GM23338 (cell line): Measurements from ENCODE around the gene SPATA2L.

ENCODE experiments used
- CREB1 ChIP-seq: fragments of 250-450 bp; sonication (Bioruptor Pico); IDR thresholded peaks from 2 replicates; pipeline ENCODE4 v1.5.0; 2020; ENCODE audit warnings: low read depth, mild to moderate bottlenecking, moderate library complexity
- CTCF ChIP-seq, 2 experiments: fragments of 200-600 bp in 1 of 2; sonication (generic) in 1 of 2; conservative IDR thresholded peaks; 2 replicates each; pipeline versions ENCODE4 v1.5.1 to v1.6.1; 2016 to 2017; ENCODE audit warnings: antibody characterized with exemption in 2 of 2, low read depth in 2 of 2, mild to moderate bottlenecking in 2 of 2, moderate library complexity in 1 of 2
- EZH2 ChIP-seq: fragments of 200-600 bp; sonication (generic); IDR thresholded peaks from one replicate; pipeline ENCODE4 v1.8.0; 2017; ENCODE audit warnings: antibody characterized with exemption, mild to moderate bottlenecking, low read depth; ENCODE audit not compliant: unreplicated experiment
- EZH2phosphoT487 ChIP-seq: fragments of 200-600 bp; sonication (generic); IDR thresholded peaks from one replicate; pipeline ENCODE4 v1.8.1; 2018; ENCODE audit warnings: antibody characterized with exemption; ENCODE audit not compliant: unreplicated experiment
- REST ChIP-seq: IDR thresholded peaks from one replicate; pipeline ENCODE4 v1.6.1; 2018; ENCODE audit warnings: antibody characterized with exemption; ENCODE audit not compliant: unreplicated experiment

- TF ChIP-seq CTCF (conservative IDR thresholded peaks at IDR 0.05; ENCODE audit: low read depth in 2 of 2): no peak
- TF ChIP-seq EZH2phosphoT487: no peak
- no peak for TF ChIP-seq CREB1
- no peak for TF ChIP-seq REST
- no peak for TF ChIP-seq EZH2
Observed at GRCh38 chr16:89712274-89712781, 10.8 kb upstream of the SPATA2L start.
